Endothelial cell (in vitro differentiated cells): ENCODE measurements around the gene PANK1. TPM values are rescaled to one million over a fixed set of nuclear protein-coding genes. Genes with fewer than 3 reads are reported as not detected.

Experiments
- DNase-seq: peaks from one replicate; pipeline ENCODE4 v3.0.0; 2021; ENCODE audit warnings: low spot score
- H3K27ac Mint-ChIP-seq: one replicate; pipeline ENCODE4 v1.8.0; 2021; ENCODE audit warnings: mixed read lengths, inconsistent platforms; ENCODE audit not compliant: unreplicated experiment
- H3K27me3 Mint-ChIP-seq: one replicate; pipeline ENCODE4 v1.8.0; 2021; ENCODE audit warnings: mild to moderate bottlenecking, moderate library complexity, mixed read lengths, inconsistent platforms; ENCODE audit not compliant: unreplicated experiment
- H3K36me3 Mint-ChIP-seq: one replicate; pipeline ENCODE4 v1.8.0; 2021; ENCODE audit warnings: mild to moderate bottlenecking, low read depth, mixed read lengths, inconsistent platforms; ENCODE audit not compliant: unreplicated experiment
- H3K4me1 Mint-ChIP-seq: one replicate; pipeline ENCODE4 v1.8.0; 2021; ENCODE audit warnings: mild to moderate bottlenecking, mixed read lengths, inconsistent platforms; ENCODE audit not compliant: unreplicated experiment
- H3K4me3 Mint-ChIP-seq: one replicate; pipeline ENCODE4 v1.8.0; 2021; ENCODE audit warnings: mild to moderate bottlenecking, mixed read lengths, inconsistent platforms; ENCODE audit not compliant: unreplicated experiment
- H3K9me3 Mint-ChIP-seq: one replicate; pipeline ENCODE4 v1.8.0; 2021; ENCODE audit warnings: mixed read lengths, inconsistent platforms; ENCODE audit not compliant: unreplicated experiment
- CTCF ChIP-seq: fragments of 200-600 bp; sonication (generic); IDR thresholded peaks from one replicate; pipeline ENCODE4 v1.5.0; 2021; ENCODE audit warnings: antibody characterized with exemption; ENCODE audit not compliant: unreplicated experiment
- total RNA-seq: library from RNA; stranded (reverse); fragmentation: NEBNext Ultra II Directional; extraction: Animal tissue kit (Norgen Biotek cat#: 25700); gene quantifications from one replicate; pipeline ENCODE4 v1.2.1, GENCODE V29; 2021; ENCODE audit not compliant: unreplicated experiment

The PANK1 gene
- total RNA-seq, 1 donor from 2014 or later = 16.2 TPM

GRCh38 chr10:89684604-89685003 lies 39.6 kb upstream of the PANK1 start:
- TF ChIP-seq CTCF = no peak

GRCh38 chr10:89683883-89684282 lies 38.8 kb upstream of the PANK1 start:
- DNase-seq = no peak
- TF ChIP-seq CTCF = no peak
- no peaks in the 10 kb centered on the region for H3K27me3 Mint-ChIP-seq
- no peak overlapping the region for H3K27ac Mint-ChIP-seq
- no peak overlapping the region for H3K4me3 Mint-ChIP-seq
- peaks cover 5% of the 10 kb centered on the region for H3K4me1 Mint-ChIP-seq
- no peaks in the 10 kb centered on the region for H3K9me3 Mint-ChIP-seq
- no peaks in the 10 kb centered on the region for H3K36me3 Mint-ChIP-seq

More at GRCh38 chr10:89684604-89685003, 39.6 kb upstream of the PANK1 start:
- H3K27ac Mint-ChIP-seq = no peak overlapping the region
- H3K4me1 Mint-ChIP-seq = peaks cover 5% of the 10 kb centered on the region
- H3K27me3 Mint-ChIP-seq = no peaks in the 10 kb centered on the region
- H3K9me3 Mint-ChIP-seq = no peaks in the 10 kb centered on the region
- no peaks in the 10 kb centered on the region for H3K36me3 Mint-ChIP-seq
- DNase-seq = no peak
- H3K4me3 Mint-ChIP-seq = no peak overlapping the region

- no peaks in the 10 kb centered on the region for H3K9me3 Mint-ChIP-seq
- H3K27ac Mint-ChIP-seq = no peak overlapping the region
- TF ChIP-seq CTCF = no peak
- H3K4me1 Mint-ChIP-seq = no peaks in the 10 kb centered on the region
- H3K4me3 Mint-ChIP-seq = no peak overlapping the region
- no peaks in the 10 kb centered on the region for H3K27me3 Mint-ChIP-seq
- DNase-seq = no peak
- H3K36me3 Mint-ChIP-seq = no peaks in the 10 kb centered on the region
These were observed 34.9 kb upstream of the PANK1 start for GRCh38 chr10:89679986-89680385.

GRCh38 chr10:89677341-89677740 lies 32.3 kb upstream of the PANK1 start:
- H3K27me3 Mint-ChIP-seq = no peaks in the 10 kb centered on the region
- DNase-seq = no peak
- no peaks in the 10 kb centered on the region for H3K4me1 Mint-ChIP-seq
- H3K4me3 Mint-ChIP-seq = no peak overlapping the region
- no peak for TF ChIP-seq CTCF
- H3K9me3 Mint-ChIP-seq = no peaks in the 10 kb centered on the region
- no peaks in the 10 kb centered on the region for H3K36me3 Mint-ChIP-seq
- H3K27ac Mint-ChIP-seq = no peak overlapping the region

- no peak for TF ChIP-seq CTCF
- no peak for DNase-seq
- H3K4me1 Mint-ChIP-seq = no peaks in the 10 kb centered on the region
These were observed 25.9 kb upstream of the PANK1 start for GRCh38 chr10:89670926-89671325.

More at GRCh38 chr10:89670926-89671325, 25.9 kb upstream of the PANK1 start:
- Mint-ChIP-seq H3K9me3 (no peaks in the 10 kb centered on the region), H3K27me3 (peaks cover 1% of the 10 kb centered on the region), H3K27ac (no peak overlapping the region), H3K36me3 (no peaks in the 10 kb centered on the region), H3K4me3 (no peak overlapping the region)
